Neural crest cell (in vitro differentiated cells): Measurements from ENCODE around the gene TCF7L2. TPM values are rescaled to one million over a fixed set of nuclear protein-coding genes. Genes with fewer than 3 reads are reported as not detected.

Experiments
- DNase-seq: peaks from one replicate; pipeline ENCODE4 v3.0.0; 2021; ENCODE audit warnings: low read depth, mixed read lengths, low spot score
- H3K27ac Mint-ChIP-seq: one replicate; pipeline ENCODE4 v1.8.0; 2021; ENCODE audit warnings: mild to moderate bottlenecking, mixed read lengths; ENCODE audit not compliant: unreplicated experiment
- H3K27me3 Mint-ChIP-seq: 2 replicates; pipeline ENCODE4 v1.8.0; 2021; ENCODE audit warnings: low read depth, mild to moderate bottlenecking, mixed read lengths
- H3K36me3 Mint-ChIP-seq: 2 replicates; pipeline ENCODE4 v1.8.0; 2021; ENCODE audit warnings: low read depth, mild to moderate bottlenecking, mixed read lengths
- H3K4me1 Mint-ChIP-seq: 2 replicates; pipeline ENCODE4 v1.8.0; 2021; ENCODE audit warnings: mixed read lengths
- H3K4me3 Mint-ChIP-seq: one replicate; pipeline ENCODE4 v1.8.0; 2021; ENCODE audit warnings: mild to moderate bottlenecking, mixed read lengths
- H3K9me3 Mint-ChIP-seq: 2 replicates; pipeline ENCODE4 v1.8.0; 2021; ENCODE audit warnings: mixed read lengths
- CTCF ChIP-seq: fragments of 200-600 bp; sonication (generic); conservative IDR thresholded peaks from 2 replicates; pipeline ENCODE4 v1.5.0; 2021; ENCODE audit warnings: antibody characterized with exemption, mild to moderate bottlenecking
- total RNA-seq: library from RNA; stranded (reverse); gene quantifications from 2 replicates; pipeline ENCODE4 v1.2.1, GENCODE V29; 2021

TCF7L2 gene
- total RNA-seq, 1 donor from 2014 or later = 34.8 TPM

GRCh38 chr10:113041324-113041723 is 91.3 kb downstream of the TCF7L2 start:
- DNase-seq = no peak
- Mint-ChIP-seq H3K27me3 (no peaks in the 10 kb centered on the region), H3K4me1 (peaks cover 18% of the 10 kb centered on the region), H3K4me3 (no peak overlapping the region), H3K9me3 (no peaks in the 10 kb centered on the region), H3K27ac (no peak overlapping the region), H3K36me3 (peaks cover 23% of the 10 kb centered on the region)
- TF ChIP-seq CTCF = no peak

GRCh38 chr10:113041841-113042750 is 92.0 kb downstream of the TCF7L2 start:
- Mint-ChIP-seq H3K36me3 (peaks cover 24% of the 10 kb centered on the region), H3K27ac (no peak overlapping the region), H3K4me1 (peaks cover 22% of the 10 kb centered on the region), H3K4me3 (no peak overlapping the region), H3K9me3 (no peaks in the 10 kb centered on the region), H3K27me3 (no peaks in the 10 kb centered on the region)
- TF ChIP-seq CTCF = no peak
- DNase-seq = no peak

GRCh38 chr10:113042868-113043267 is 92.8 kb downstream of the TCF7L2 start:
- Mint-ChIP-seq H3K36me3 (peaks cover 27% of the 10 kb centered on the region), H3K4me1 (peaks cover 30% of the 10 kb centered on the region), H3K27me3 (no peaks in the 10 kb centered on the region), H3K27ac (no peak overlapping the region), H3K4me3 (no peak overlapping the region), H3K9me3 (no peaks in the 10 kb centered on the region)
- no peak for TF ChIP-seq CTCF
- DNase-seq = no peak

GRCh38 chr10:113044016-113044755 is 94.1 kb downstream of the TCF7L2 start:
- no peak for DNase-seq
- Mint-ChIP-seq H3K9me3 (no peaks in the 10 kb centered on the region), H3K36me3 (peaks cover 24% of the 10 kb centered on the region), H3K4me3 (no peak overlapping the region), H3K27ac (no peak overlapping the region), H3K27me3 (no peaks in the 10 kb centered on the region), H3K4me1 (peaks cover 38% of the 10 kb centered on the region)
- no peak for TF ChIP-seq CTCF

- H3K36me3 Mint-ChIP-seq = peaks cover 24% of the 10 kb centered on the region
- H3K27ac Mint-ChIP-seq = no peak overlapping the region
- no peak for TF ChIP-seq CTCF
- peaks cover 45% of the 10 kb centered on the region for H3K4me1 Mint-ChIP-seq
- H3K27me3 Mint-ChIP-seq = no peaks in the 10 kb centered on the region
- H3K9me3 Mint-ChIP-seq = no peaks in the 10 kb centered on the region
- no peak for DNase-seq
- H3K4me3 Mint-ChIP-seq = no peak overlapping the region
Measured at GRCh38 chr10:113045147-113046055, 95.4 kb downstream of the TCF7L2 start.
